Nucleus accumbens (tissue), 56 donors: ENCODE measurements around the gene SQOR.

Experiments used
- DNase-seq, 56 donors: peaks; one replicate each; lab custom pipeline; 2025; lab: John Stamatoyannopoulos, UW

The SQOR gene

GRCh38 chr15:45703670-45704328 lies 69.0 kb downstream of the SQOR start:
- no peak for DNase-seq

- peak in 1 of 56 donors; percentile 14 for DNase-seq
Measured at GRCh38 chr15:45704329-45705249, 69.8 kb downstream of the SQOR start.

- DNase-seq: peak in 53 of 56 donors; percentile 4 to 92 (median 57)
Measured at GRCh38 chr15:45705510-45706473, 71.0 kb downstream of the SQOR start.

GRCh38 chr15:45710657-45711056 lies 75.8 kb downstream of the SQOR start:
- DNase-seq: no peak

- DNase-seq: peak in 28 of 56 donors; percentile 4 to 68 (median 22)
Measured at GRCh38 chr15:45714590-45715488, 80.0 kb downstream of the SQOR start.

GRCh38 chr15:45715528-45715927 lies 80.7 kb downstream of the SQOR start:
- no peak for DNase-seq

DNA sequence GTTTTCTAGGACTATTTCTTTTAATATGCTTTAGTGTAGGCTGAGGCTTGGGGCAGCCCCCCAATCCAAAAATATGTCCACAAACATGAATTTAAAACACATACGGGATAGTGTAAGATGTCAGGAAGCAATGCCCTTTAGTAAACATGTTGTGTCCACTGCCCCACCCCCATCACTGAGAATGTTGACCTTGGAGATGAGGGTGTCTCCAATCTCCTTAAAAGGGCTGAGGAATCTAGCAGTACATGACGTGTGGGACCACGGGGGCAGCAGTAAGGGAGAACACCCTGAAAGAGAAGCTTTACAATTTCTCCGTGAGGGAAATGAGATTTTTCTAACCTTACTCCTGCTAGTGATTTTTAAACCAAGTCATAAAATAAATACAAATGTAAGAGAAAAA lies 84.7 kb downstream of the SQOR start:
- DNase-seq: no peak

GRCh38 chr15:45720183-45720582 lies 85.4 kb downstream of the SQOR start:
- no peak for DNase-seq

DNA sequence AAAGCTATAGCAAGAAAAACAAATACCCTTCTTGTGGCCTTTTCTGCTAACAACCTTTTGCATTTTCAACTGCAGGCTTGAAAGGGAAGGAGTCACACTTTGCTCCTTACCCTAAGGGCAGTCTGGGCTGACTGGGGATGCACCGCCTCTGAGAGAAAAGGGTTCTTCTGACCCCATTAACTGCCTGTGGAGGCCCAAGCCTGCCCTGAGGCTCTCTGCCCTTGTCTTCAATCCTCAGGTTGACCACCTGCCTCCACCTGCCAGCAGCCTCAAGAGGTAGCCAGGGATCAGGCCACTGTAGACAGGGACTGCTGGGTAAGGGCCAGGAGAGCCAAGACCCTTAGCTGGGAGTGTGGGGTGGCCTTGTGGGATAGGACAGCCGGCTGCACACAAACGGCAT lies 93.8 kb downstream of the SQOR start:
- no peak for DNase-seq

- no peak for DNase-seq
Measured at GRCh38 chr15:45729141-45729540, 94.3 kb downstream of the SQOR start.

GRCh38 chr15:45731343-45731742 lies 96.5 kb downstream of the SQOR start:
- DNase-seq: no peak

DNA sequence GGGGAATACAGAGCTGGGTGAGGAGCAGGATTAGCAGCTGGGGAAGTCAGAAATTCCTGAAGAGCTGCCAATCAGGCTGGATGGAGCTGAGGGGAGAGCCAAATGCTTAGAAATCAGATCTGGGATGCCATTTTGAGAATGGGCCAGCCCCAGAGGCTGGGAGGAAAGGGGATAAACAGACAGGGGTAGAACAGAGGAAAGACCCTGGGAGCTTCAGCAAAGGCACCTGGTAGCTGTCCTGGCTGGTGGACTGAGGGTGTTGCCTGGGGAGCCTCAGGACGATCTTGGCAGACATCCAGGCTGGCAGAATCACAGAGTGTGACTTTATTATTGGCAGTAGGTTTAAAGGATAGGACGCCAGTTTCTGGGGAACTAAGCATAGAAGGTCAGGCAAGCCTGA lies 97.8 kb downstream of the SQOR start:
- peak in 4 of 56 donors; percentile 2 to 24 (median 10) for DNase-seq

GRCh38 chr15:45734260-45734711 lies 99.5 kb downstream of the SQOR start:
- DNase-seq: no peak
